GM10266 (cell line): Measurements from ENCODE around the gene ZNF304.

Experiments used
- DNase-seq: peaks from one replicate; pipeline ENCODE4 v3.0.0; 2012; ENCODE audit errors: extremely low spot score
- CTCF ChIP-seq: IDR thresholded peaks from 2 replicates; pipeline ENCODE4 v1.5.1; 2012; ENCODE audit warnings: mild to moderate bottlenecking, low read depth; ENCODE audit not compliant: control insufficient read depth, insufficient read depth; ENCODE audit errors: missing control alignments

The ZNF304 gene

GRCh38 chr19:57317503-57317902, 33.6 kb upstream of the ZNF304 start:
- no peak for DNase-seq
- TF ChIP-seq CTCF, result no peak

- TF ChIP-seq CTCF, result no peak
These were observed 31.2 kb upstream of the ZNF304 start for GRCh38 chr19:57319869-57320179.

GRCh38 chr19:57320180-57321084, 30.6 kb upstream of the ZNF304 start, which contains the start of gene ZNF543:
Gene ZNF543 (plus strand): TSS chr19:57320472. CDS start chr19:57320854, 382 bp downstream.
- DNase-seq, result peak; percentile 96
- TF ChIP-seq CTCF, result no peak

More at GRCh38 chr19:57319869-57320179, 31.2 kb upstream of the ZNF304 start:
- no peak for DNase-seq

GRCh38 chr19:57321116-57321515, 30.0 kb upstream of the ZNF304 start:
- DNase-seq, result no peak
- TF ChIP-seq CTCF, result no peak

GRCh38 chr19:57321751-57322150, 29.3 kb upstream of the ZNF304 start:
- no peak for TF ChIP-seq CTCF
- DNase-seq, result no peak

DNA sequence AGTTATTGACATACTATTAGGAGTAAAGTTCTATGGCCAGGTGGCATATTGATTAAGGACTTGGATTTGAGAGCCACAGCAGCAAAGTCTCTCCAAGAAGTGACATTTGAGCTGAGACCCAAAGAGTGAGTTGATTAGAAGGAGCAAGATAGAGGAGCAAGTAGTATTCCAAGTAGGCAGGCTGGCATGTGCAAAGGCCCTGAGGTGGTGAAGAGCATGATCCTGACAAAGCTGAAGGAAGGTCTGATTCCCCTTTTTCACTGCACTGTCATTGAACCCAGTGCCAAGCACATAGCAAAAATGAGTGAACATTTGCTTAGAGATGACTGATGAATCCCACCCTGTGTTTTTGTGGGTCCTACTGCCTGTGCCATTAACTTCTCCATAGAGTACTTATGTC, 26.1 kb upstream of the ZNF304 start:
- TF ChIP-seq CTCF, result no peak
- DNase-seq, result no peak

GRCh38 chr19:57327993-57328392, 23.1 kb upstream of the ZNF304 start:
- no peak for TF ChIP-seq CTCF
- no peak for DNase-seq
